ENCODE results near the gene ARID5A. TPM values are rescaled to one million over a fixed set of nuclear protein-coding genes. Genes with fewer than 3 reads are reported as not detected.
A peak's percentile ranks its signal among the peaks of the same experiment; 100 is the strongest.

The ARID5A gene
- total and polyA plus RNA-seq, 9 of the 15 experiments (the other 6 are each of a cell fraction or from before 2014, with no cell fraction given), result 0.14 to 12.5 (median 3.0) TPM

- CTCF ChIA-PET (ENCODE audit: low intra/inter-chr PET ratio), result no interaction called here
- Histone ChIP-seq H3K9me1 (ENCODE audit: control insufficient read depth, insufficient read depth, low read length) (no peaks in the 10 kb centered on the region), H3K4me1 (replicated peaks in 1 of 2; ENCODE audit: control insufficient read depth in 2 of 2, insufficient read depth in 2 of 2, low read length in 2 of 2) (peaks cover 0 to 7% of the 10 kb centered on the region in 2 experiments; a peak in 1 of 5 replicates), H3K79me2 (ENCODE audit: control insufficient read depth, insufficient read depth, low read length) (no peaks in the 10 kb centered on the region), H2AFZ (ENCODE audit: low read depth, low read length) (no peak overlapping the region), H3K4me2 (ENCODE audit: insufficient read depth, low read length) (no peak overlapping the region), H3K9me3 (replicated peaks; ENCODE audit: control insufficient read depth, insufficient read depth, low read depth, low read length) (no peaks in the 10 kb centered on the region), H4K20me1 (replicated peaks; ENCODE audit: control insufficient read depth, insufficient read depth, low read length) (no peaks in the 10 kb centered on the region), H3K36me3 (ENCODE audit: control insufficient read depth, insufficient read depth, low read length) (no peaks in the 10 kb centered on the region), H3K9ac (ENCODE audit: insufficient read depth in 1 of 2, low read depth in 2 of 2, low read length in 2 of 2) (no peak overlapping the region), H3K27me3 (ENCODE audit: control insufficient read depth in 2 of 2, insufficient read depth in 2 of 2, low read length in 2 of 2) (peaks cover 2 to 34% of the 10 kb centered on the region in 2 experiments; a peak in 4 of 5 replicates), H3K4me3 (no peak overlapping the region), H3K27ac (ENCODE audit: extremely low read depth, low read depth, low read length) (no peak overlapping the region)
- POLR2A ChIA-PET, result interaction anchor here (0.5 kb wide), 1 partner anchor 565 kb away, joined by 3 read pairs; no protein-coding TSS in a partner anchor
- ATAC-seq (no peak), FAIRE-seq (no peak), DNase-seq (ENCODE audit: extremely low read depth in 1 of 4, low spot score in 3 of 4) (no peak)
- TF ChIP-seq REST (IDR thresholded peaks at IDR 0.05; ENCODE audit: borderline replicate concordance), result 0 out of 2 replicates have a peak, but pooled peaks have one; percentile 10
- TF ChIP-seq REST (CRISPR knock-in tag; IDR thresholded peaks at IDR 0.05; ENCODE audit: low read depth), result no peak
- no peak for TF ChIP-seq SMAD3 (CRISPR knock-in tag; conservative IDR thresholded peaks at IDR 0.05)
- 4% methylated on average over 9 of the region's 9 CpGs for WGBS (ENCODE audit: insufficient coverage, low coverage, missing lambda C conversion rate)
- in situ Hi-C loops (cut with MboI) (loop anchor here (25.0 kb wide), 2 partner anchors 510 to 735 kb away; no protein-coding TSS in a partner anchor), intact Hi-C loops (cut with micrococcal nuclease) (no loop called here)
- BruUV-seq (replicated peaks), result no TSS peak
Observed at GRCh38 chr2:96522304-96523203, 14.0 kb upstream of the ARID5A start.
